Keratinocyte (primary cell): ENCODE measurements around the gene TRIM26. TPM values are rescaled to one million over a fixed set of nuclear protein-coding genes. Genes with fewer than 3 reads are reported as not detected.

Experiments
- DNase-seq: peaks from one replicate; pipeline ENCODE4 v3.0.0-alpha.2; 2011; ENCODE audit warnings: low read depth, missing footprints, low spot score
- FAIRE-seq: peaks from 2 replicates; lab custom pipeline; 2011; peaks lifted over from hg19 to GRCh38; lab: Jason Lieb, UNC
- H2AFZ ChIP-seq: 2 replicates; pipeline ENCODE4 v1.6.0; 2012; ENCODE audit warnings: low read length, control low read depth, inconsistent platforms; ENCODE audit not compliant: control insufficient read depth
- H3K27ac ChIP-seq: 2 replicates; pipeline ENCODE4 v1.5.1; 2011; ENCODE audit warnings: low read length; ENCODE audit not compliant: control insufficient read depth, insufficient read depth
- H3K27me3 ChIP-seq: 3 replicates; pipeline ENCODE4 v1.6.0; 2011; ENCODE audit warnings: low read length; ENCODE audit not compliant: control insufficient read depth, insufficient read depth; ENCODE audit errors: extremely low read depth
- H3K36me3 ChIP-seq, 2 experiments: 2 replicates in 1 of 2; 3 replicates in 1 of 2; pipeline ENCODE4 v1.5.1; 2011; ENCODE audit warnings: low read length in 2 of 2, mild to moderate bottlenecking in 1 of 2; ENCODE audit not compliant: control insufficient read depth in 2 of 2, insufficient read depth in 2 of 2; ENCODE audit errors: extremely low read depth in 1 of 2
- H3K4me1 ChIP-seq: 3 replicates; pipeline ENCODE4 v1.5.1; 2011; ENCODE audit warnings: low read length; ENCODE audit not compliant: control insufficient read depth, insufficient read depth; ENCODE audit errors: extremely low read depth
- H3K4me2 ChIP-seq: 3 replicates; pipeline ENCODE4 v1.6.0; 2011; ENCODE audit warnings: low read depth, low read length; ENCODE audit not compliant: control insufficient read depth, insufficient read depth; ENCODE audit errors: extremely low read depth
- H3K4me3 ChIP-seq, 3 experiments: fragments of 200-600 bp in 1 of 3; sonication (generic) in 1 of 3; 2 replicates in 2 of 3; 3 replicates in 1 of 3; pipeline ENCODE4 v1.5.1; 2011 to 2016; ENCODE audit warnings: low read length in 3 of 3, mild to moderate bottlenecking in 3 of 3, control low read depth in 2 of 3, inconsistent platforms in 1 of 3, low read depth in 1 of 3, mixed read lengths in 1 of 3, mixed run types in 1 of 3, moderate library complexity in 1 of 3; ENCODE audit not compliant: control insufficient read depth in 2 of 3, insufficient read depth in 2 of 3; ENCODE audit errors: extremely low read depth in 1 of 3
- H3K79me2 ChIP-seq: 2 replicates; pipeline ENCODE4 v1.6.0; 2012; ENCODE audit warnings: low read length; ENCODE audit not compliant: control insufficient read depth, insufficient read depth
- H3K9ac ChIP-seq: 3 replicates; pipeline ENCODE4 v1.6.0; 2011; ENCODE audit warnings: low read length; ENCODE audit not compliant: control insufficient read depth, insufficient read depth; ENCODE audit errors: extremely low read depth
- H3K9me1 ChIP-seq: 3 replicates; pipeline ENCODE4 v1.6.0; 2011; ENCODE audit warnings: low read length; ENCODE audit not compliant: control insufficient read depth, insufficient read depth; ENCODE audit errors: extremely low read depth
- H3K9me3 ChIP-seq: 2 replicates; pipeline ENCODE4 v1.5.1; 2012; ENCODE audit warnings: low read depth, low read length; ENCODE audit not compliant: control insufficient read depth
- H4K20me1 ChIP-seq: 3 replicates; pipeline ENCODE4 v1.6.0; 2011; ENCODE audit warnings: low read length; ENCODE audit not compliant: control insufficient read depth, insufficient read depth; ENCODE audit errors: extremely low read depth
- EZH2 ChIP-seq: IDR thresholded peaks from one replicate; pipeline ENCODE4 v1.6.1; 2012; ENCODE audit warnings: inconsistent platforms, mild to moderate bottlenecking, low read length, moderate library complexity
- dilution Hi-C: fragments of 300-500 bp; cut with MboI; formaldehyde crosslinking; loops from one replicate; pipeline ENCODE4 v1.7.0; 2020; ENCODE audit warnings: low sequenced_read_pairs; ENCODE audit not compliant: extremely low pct_ligation_motif_present
- polyA plus RNA-seq, 5 experiments: library from polyadenylated mRNA; depleted of rRNA in 3 of 5; stranded (reverse) in 3 of 5; stranded (forward) in 1 of 5; unstranded in 1 of 5; fragments of >200 nt; gene quantifications; 1 replicate in 1 of 5; 2 replicates in 3 of 5; 3 replicates in 1 of 5; pipeline versions ENCODE4 v1.2.1 to v1.2.3, GENCODE V29; 2011 to 2012; ENCODE audit warnings: missing spikeins in 2 of 5, low read depth in 1 of 5, low replicate concordance in 1 of 5
- TF ChIP-seq, protein P1 (sequence below), 3 experiments: IDR thresholded peaks in 1 of 3; conservative IDR thresholded peaks in 1 of 3; optimal IDR thresholded peaks in 1 of 3; 2 replicates in 2 of 3; 3 replicates in 1 of 3; pipeline versions ENCODE3 to v1.5.1; 2011; ENCODE audit warnings: low read length in 3 of 3, mild to moderate bottlenecking in 3 of 3, moderate library complexity in 2 of 3, control low read depth in 1 of 3, inconsistent platforms in 1 of 3; ENCODE audit not compliant: insufficient read depth in 2 of 3; ENCODE audit errors: extremely low read depth in 1 of 3

TRIM26 gene
- polyA plus RNA-seq, 1 donor (not counting 4 experiments of a cell fraction or from before 2014, with no cell fraction given) = 34.7 TPM

DNA sequence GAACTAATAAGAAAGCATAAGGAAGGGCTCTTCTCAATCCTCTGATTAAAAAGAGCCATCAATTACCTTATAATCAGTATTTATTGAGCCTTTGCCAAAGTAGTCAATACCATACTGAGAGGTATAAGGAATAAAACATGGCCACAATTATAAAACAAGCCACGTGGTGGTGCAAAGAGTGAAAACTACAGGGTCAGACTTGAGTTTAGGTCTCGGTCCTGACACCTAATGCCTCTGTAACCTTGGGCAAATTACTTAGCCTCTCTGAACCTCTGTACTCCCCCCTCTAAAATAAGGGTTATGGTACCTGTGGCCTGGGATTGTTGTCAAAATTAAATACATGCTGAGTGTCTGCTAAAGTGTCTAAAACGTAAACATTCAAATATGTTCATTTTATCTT lies 64.0 kb downstream of the TRIM26 start:
- Histone ChIP-seq H3K27me3 (peaks cover 23% of the 10 kb centered on the region), H3K4me1 (no peaks in the 10 kb centered on the region), H3K9me1 (no peaks in the 10 kb centered on the region), H4K20me1 (no peaks in the 10 kb centered on the region), H3K4me3 (no peak overlapping the region), H3K9ac (no peak overlapping the region), H3K4me2 (no peak overlapping the region), H3K79me2 (no peaks in the 10 kb centered on the region), H3K27ac (no peak overlapping the region), H3K9me3 (no peaks in the 10 kb centered on the region), H2AFZ (no peak overlapping the region), H3K36me3 (no peaks in the 10 kb centered on the region)
- FAIRE-seq (no peak), DNase-seq (no peak)
- TF ChIP-seq, protein P1, sequence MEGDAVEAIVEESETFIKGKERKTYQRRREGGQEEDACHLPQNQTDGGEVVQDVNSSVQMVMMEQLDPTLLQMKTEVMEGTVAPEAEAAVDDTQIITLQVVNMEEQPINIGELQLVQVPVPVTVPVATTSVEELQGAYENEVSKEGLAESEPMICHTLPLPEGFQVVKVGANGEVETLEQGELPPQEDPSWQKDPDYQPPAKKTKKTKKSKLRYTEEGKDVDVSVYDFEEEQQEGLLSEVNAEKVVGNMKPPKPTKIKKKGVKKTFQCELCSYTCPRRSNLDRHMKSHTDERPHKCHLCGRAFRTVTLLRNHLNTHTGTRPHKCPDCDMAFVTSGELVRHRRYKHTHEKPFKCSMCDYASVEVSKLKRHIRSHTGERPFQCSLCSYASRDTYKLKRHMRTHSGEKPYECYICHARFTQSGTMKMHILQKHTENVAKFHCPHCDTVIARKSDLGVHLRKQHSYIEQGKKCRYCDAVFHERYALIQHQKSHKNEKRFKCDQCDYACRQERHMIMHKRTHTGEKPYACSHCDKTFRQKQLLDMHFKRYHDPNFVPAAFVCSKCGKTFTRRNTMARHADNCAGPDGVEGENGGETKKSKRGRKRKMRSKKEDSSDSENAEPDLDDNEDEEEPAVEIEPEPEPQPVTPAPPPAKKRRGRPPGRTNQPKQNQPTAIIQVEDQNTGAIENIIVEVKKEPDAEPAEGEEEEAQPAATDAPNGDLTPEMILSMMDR (optimal IDR thresholded peaks at IDR 0.05 in 1 of 3, IDR thresholded peaks at IDR 0.05 in 1 of 3, conservative IDR thresholded peaks at IDR 0.05 in 1 of 3; ENCODE audit: extremely low read depth in 1 of 3, insufficient read depth in 2 of 3, low read length in 3 of 3) = no peak
- no peak for TF ChIP-seq EZH2
- dilution Hi-C loops = no loop called here

DNA sequence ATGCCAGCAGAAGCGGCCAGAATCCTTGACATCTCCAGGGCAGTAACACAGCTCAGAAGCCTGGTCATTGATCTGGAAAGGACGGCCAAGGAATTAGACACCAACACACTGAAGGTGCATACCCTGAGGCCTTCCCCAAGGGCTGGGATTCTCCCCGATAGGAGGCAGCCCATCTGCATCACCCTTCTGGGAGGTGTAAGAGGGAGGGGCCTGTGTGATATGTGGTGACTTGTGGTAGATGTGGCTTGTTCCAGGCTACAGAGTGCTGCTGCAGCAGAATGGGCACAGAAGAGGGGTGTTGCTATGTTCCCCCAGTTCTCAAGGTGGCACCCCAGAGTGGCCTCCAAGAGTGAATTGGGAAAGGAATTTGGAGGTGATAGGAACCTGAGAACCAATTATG lies 66.1 kb downstream of the TRIM26 start:
- no peaks in the 10 kb centered on the region for H3K9me3 ChIP-seq
- H3K9me1 ChIP-seq = no peaks in the 10 kb centered on the region
- dilution Hi-C loops = no loop called here
- H3K4me1 ChIP-seq = no peaks in the 10 kb centered on the region
- TF ChIP-seq, protein P1 (optimal IDR thresholded peaks at IDR 0.05 in 1 of 3, IDR thresholded peaks at IDR 0.05 in 1 of 3, conservative IDR thresholded peaks at IDR 0.05 in 1 of 3; ENCODE audit: extremely low read depth in 1 of 3, insufficient read depth in 2 of 3, low read length in 3 of 3) = no peak
- TF ChIP-seq EZH2 = no peak
- no peak overlapping the region for H3K27ac ChIP-seq
- DNase-seq (no peak), FAIRE-seq (no peak)
- no peaks in the 10 kb centered on the region for H3K79me2 ChIP-seq
- H3K27me3 ChIP-seq = peaks cover 16% of the 10 kb centered on the region
- H3K36me3 ChIP-seq = no peaks in the 10 kb centered on the region
- H3K4me2 ChIP-seq = no peak overlapping the region
- H3K4me3 ChIP-seq = no peak overlapping the region
- no peaks in the 10 kb centered on the region for H4K20me1 ChIP-seq
- no peak overlapping the region for H3K9ac ChIP-seq
- no peak overlapping the region for H2AFZ ChIP-seq
